ENCODE data around the gene OSBPL9.

The OSBPL9 gene

DNA sequence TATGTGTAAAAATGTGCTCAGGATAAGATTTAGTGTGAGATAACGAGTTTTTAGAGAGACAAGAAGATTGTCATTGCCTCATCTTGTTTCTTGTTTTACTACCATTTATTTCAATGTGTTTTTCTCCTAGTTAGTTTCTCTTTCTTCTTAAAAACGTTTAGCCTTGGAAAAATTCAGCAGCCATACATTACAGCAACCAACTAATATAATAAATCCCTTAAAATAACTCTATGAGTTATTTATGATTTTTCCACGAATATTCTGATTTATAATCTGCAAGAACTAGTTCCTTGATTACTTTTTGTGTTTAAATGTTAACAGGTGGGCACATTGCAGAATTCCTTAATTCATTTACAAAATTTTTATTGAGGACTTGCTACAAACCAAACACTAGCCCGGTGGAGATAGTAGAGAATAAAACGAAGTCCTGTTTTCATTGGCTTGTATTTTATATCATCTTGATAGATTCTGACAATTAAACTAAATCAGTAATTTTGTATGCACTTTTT lies 118.9 kb downstream of the OSBPL9 start:
- DNase-seq (ENCODE audit: low read depth in 2 of 2): no peak

DNA sequence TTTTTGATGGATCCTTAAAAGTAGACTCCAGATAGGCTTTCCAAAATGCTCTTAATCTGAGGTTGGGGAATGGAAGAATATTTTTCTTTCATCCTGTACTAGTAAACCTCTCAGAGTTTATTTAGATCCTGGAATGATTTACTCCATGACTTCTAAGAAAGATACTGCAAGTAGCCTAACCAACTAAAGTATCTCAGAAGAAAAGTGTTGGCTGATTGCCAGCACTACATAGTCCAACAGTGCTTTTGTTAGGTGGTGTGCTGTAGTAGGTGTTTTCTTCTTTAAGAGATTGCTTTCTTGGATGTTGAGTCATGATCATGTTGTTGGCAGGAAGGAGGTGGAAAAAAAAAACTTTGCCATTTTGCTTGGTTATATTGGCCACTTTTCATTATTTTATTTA lies 119.8 kb downstream of the OSBPL9 start:
- no peak for DNase-seq (ENCODE audit: low read depth in 2 of 2)

DNA sequence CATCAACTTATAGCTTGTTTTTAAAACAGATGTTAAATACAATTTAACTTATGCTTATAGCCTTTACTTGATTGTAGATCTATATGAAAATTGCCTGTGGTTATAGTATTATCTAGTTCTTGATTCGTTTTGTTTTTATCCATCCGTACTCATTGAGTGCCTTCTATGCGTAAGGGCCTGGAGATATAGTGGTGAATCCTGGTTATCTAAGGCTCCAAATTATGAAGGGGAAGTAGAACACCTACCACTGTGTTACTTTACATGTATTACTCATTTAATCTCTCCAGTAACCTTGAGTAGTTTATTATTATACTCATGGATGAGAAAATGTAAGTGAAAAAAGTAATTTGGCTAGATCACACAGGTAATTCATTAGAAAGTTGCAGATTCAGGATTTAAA lies 121.8 kb downstream of the OSBPL9 start:
- no peak for DNase-seq (ENCODE audit: low read depth in 2 of 2)

DNA sequence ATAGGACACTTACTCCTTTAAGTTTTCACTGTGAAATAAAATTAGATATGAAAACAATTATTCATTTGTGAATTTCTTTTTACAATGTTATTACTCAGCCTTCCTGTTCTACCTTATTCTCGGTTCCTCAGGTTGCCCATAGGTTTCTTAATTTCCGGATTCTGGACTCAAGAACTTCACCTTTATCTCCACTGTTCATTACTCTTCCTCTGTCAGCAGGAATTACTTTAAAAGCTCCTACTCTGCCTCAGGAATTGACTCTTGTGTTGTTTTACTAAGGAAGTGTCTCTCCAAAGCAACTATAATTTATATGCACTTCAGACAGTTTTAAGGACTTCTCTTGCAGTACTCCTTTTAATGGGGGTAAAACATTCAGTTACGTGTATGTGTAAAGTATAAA lies 123.8 kb downstream of the OSBPL9 start:
- DNase-seq (ENCODE audit: low read depth in 2 of 2): no peak

DNA sequence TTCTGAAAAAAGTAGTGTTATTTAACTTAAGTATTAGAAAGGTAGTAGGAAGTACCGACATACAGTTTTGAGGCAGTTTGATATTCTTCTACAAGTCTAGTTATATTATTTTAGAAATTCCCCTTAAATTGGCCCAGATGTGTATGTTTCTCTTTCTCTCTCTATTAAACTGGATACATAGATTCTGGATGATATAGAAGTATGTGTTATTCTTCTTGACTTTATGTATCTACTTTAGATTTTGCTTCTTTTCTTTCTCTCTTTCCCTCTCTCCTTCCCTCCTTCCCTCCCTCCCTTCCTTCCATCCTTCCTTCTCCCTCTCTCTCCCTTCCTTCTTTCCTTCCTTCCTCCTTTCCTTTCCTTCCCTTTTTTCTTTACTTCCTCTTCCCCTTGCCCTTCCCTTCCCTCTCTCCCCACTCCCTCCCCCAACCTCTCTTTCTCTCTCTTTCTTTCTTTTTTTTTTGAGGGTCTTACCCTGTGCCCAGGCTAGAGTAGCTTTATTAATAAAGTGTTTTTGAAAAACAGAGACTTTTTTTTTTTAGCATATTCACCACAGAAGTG lies 124.3 kb downstream of the OSBPL9 start:
- no peak for DNase-seq (ENCODE audit: low read depth in 2 of 2)

DNA sequence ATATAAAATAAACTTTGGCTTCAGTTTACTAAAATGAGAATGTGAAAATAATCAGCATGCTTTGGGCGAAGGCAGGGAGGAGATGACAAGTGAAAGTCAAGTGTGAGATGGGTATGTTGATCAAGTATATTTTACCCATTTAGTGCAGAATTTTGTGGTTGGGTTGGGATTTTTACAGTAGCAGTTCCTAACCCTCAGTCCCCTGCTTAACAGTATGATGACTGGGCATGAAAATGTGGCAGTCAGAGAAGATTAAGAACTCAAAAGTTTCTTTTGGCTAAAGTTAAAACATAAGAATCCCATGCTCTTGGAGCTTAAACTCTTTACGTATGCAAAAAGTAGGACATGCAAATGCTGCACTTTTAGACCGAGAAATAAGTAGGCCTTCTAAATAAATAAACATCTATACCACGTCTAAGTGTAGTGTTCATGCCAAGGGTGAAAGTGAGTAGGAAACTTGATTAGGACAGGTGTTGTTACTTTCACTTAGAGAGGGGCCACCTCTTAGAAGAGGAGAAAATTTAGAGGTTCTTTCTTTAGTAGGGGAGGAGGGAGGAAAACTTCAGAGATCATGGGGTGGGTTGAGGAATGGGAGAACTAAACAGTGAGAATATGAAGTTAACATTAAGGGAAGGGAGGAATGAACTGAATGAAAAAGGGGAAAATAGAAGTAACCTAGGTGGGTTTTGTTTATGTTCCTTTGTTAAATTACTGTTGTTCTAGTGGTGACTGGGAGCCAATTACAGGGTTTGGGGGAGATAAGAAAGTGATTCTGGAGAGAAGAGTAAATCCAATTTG lies 127.8 kb downstream of the OSBPL9 start:
- DNase-seq (ENCODE audit: low read depth in 2 of 2): no peak

DNA sequence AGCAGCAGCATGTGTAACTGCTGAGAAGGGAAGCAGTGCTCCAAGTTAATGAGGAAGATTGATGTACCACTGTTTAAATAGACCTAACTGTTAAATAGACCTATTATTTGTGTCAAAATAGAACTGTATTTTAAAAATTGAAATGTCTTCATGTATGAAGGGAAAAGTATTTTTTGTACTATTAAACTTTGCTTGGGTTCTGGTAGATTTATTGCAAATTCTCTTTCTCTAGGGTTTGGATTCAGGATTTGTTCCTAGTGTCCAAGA lies 128.3 kb downstream of the OSBPL9 start:
- DNase-seq (ENCODE audit: low read depth in 2 of 2): no peak

DNA sequence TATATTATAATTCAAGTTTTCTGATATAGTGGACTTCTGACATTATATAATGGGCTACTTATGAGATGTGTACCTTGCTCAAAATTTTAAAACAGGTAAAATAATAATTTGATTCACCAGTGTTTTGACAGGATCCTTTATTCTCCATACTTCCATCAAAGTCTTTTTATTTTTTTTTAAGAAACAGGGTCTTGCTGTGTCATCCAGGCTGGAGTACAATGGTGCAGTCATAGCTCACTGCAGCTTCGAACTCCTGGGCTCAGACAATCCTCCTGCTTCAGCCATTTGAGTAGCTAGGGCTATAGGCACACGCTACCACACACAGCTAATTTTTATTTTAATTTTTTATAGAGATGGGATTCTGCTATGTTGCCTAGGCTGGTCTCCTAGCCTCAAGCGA lies 132.3 kb downstream of the OSBPL9 start:
- DNase-seq (ENCODE audit: low read depth in 2 of 2): no peak

DNA sequence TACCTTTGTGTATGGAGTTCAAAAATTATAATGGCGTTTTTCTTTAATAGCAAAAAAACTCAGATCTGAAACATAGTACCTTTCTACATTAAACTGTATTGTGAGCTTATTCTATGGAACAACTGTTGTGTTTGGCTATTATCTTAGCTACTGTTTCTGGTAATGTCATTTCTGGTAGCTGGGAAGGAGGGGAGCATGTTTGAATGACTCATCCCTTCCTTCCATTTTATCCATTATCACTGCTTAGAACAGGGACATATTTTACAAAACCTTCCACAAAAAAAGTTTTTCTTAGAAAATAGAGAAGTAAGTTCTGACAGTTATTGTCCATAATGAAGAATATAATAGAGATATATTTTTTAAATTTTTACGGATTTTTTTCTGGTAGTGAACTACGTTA lies 133.3 kb downstream of the OSBPL9 start:
- DNase-seq (ENCODE audit: low read depth in 2 of 2): no peak

DNA sequence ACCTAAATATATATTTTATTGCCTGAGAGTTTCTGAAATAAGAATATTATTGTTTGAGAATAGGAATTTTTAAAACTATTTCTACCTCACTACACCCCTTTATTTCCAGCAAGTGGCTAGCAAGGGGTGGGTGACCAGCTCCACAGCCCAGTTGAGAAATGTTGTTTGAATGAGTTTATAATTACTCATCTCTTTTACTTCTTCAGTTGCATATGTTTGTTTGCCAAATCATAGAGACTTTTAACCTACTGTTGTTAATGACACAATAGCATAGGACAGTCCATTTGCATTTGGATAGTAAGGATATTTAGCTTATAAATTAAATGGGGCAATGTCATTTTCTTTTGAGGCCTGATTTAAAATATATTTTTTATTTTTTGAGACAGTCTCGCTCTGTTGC lies 133.8 kb downstream of the OSBPL9 start:
- no peak for DNase-seq (ENCODE audit: low read depth in 2 of 2)

DNA sequence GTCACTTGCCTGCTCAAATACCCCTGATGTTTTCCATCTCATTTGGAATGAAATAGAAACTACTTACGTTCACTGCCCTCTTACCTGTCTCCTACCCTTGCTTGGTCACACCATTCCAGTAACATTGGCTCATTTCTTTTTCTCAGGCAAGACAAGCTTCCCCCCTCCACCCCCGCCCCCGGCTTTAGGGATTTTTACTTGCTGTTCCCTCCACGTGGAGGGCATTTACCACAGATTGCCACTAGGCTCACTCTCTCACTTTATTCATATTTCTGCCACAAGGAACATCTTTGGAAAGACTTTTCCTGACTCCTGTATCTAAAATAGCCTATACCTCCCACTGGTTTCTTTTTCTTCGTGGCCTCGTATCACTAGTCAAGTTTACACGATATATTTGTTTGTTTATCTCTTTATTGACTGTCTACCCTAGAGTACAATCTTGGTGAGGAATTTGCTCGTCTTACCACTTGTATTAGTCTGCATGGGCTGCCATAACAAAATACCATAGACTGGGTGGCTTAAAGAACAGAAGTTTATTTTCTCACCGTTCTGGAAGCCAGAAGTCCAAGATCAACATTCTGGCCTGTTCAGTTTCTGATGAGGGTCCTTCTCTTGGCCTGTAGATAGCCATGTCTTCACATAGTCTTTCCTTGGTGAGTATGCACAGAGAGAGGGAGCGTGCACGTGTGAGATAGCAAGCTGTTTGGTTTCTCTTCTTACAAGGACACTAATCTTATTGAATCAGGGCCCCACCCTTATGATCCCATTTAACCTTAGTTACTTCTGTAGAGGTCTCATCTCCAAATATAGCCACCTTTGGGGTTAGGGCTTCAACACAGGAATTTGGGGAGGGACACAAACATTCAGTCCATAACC lies 135.4 kb downstream of the OSBPL9 start:
- DNase-seq (ENCODE audit: low read depth in 2 of 2): no peak

DNA sequence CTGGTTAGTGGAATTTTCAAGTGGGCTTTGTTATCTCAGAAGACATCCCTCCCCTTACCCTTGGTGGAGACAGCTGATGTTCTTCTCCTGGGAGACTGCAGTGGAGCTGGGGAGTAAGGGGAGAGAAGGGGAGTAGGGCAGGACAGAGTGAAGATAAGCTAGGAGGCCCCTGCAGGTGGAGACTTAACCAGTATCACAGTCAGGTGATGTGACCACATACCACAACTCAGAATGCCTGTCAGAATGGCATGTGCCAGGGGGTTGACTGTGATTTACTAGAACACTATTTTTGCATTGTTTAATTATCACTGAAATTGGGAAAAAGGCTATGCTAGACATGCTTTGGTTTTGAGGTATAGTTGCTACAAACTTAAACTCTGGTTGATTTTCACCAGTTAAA lies 137.1 kb downstream of the OSBPL9 start:
- no peak for DNase-seq (ENCODE audit: low read depth in 2 of 2)

DNA sequence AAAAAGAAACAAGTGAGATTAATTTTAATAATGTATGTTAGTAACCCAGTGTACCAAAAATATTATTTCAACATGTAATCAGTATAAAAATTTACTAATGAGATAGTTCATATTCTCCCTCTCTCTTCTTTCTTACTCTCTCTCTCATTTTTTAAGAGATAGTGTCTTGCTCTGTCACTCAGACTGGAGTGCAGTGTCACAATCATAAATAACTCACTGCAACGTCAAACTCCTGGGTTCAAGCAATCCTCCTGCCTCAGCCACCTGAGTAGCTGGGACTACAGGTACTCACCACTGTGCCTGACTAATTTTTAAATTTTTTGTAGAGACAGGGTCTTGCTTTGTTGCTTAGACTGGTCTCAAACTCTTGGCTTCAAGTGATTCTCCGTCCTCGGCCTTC lies 137.8 kb downstream of the OSBPL9 start:
- no peak for DNase-seq (ENCODE audit: low read depth in 2 of 2)

DNA sequence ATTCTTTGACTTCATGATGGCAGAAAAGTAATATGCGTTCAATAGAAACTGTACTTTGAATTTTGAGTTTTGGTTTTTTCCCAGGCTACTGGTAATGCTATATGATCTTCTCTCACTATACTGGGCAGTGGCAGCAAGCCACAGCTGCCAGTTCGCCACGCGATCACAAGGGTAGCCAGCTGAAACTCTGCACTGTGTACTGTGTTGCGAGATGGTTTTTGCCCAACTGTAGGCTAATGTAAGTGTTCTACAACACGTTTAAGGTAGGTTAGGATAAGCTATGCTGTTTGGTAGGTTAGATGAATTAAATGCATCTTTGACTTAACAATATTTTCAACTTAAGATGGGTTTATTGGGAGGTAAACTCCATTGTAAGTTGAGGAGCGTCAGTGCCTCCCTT lies 138.5 kb downstream of the OSBPL9 start:
- DNase-seq (ENCODE audit: low read depth in 2 of 2): no peak

DNA sequence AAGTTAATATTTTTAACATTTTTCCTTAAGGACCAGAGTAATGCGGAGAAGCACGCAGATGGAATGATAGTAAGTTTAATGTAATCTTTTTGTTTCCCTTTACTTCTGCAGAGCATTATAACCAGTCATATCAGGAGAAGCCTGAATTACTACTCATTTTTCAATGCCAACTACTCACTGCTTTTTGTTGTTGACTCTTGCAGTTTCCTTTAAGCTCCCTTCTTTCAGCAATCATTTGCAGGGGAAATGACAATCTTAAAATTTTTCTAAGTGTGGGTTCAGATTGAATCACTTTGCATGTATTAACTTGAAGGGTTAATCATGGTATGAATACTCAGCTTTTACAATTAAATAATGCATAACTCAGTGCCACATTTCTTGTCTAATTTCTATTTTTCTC lies 139.4 kb downstream of the OSBPL9 start:
- no peak for DNase-seq (ENCODE audit: low read depth in 2 of 2)

DNA sequence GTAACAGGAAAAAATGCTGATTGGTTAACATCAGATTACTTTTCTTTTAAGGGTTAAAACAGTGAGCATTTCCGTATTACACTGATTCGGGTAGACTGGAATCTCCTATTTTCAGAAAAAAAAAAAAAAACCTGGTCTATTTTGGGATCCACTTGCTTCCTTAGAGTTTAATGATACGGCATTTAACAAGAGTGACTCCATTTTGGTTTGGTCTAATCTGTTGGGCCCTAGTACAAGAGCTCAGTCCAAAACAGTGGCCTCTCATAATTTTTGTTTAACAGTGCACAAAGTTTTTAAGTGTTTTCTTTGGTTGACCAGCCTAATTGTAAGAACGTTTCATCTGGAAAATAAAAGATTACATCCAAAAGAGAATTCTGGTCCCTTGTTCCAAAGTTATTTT lies 141.4 kb downstream of the OSBPL9 start:
- no peak for DNase-seq (ENCODE audit: low read depth in 2 of 2)

DNA sequence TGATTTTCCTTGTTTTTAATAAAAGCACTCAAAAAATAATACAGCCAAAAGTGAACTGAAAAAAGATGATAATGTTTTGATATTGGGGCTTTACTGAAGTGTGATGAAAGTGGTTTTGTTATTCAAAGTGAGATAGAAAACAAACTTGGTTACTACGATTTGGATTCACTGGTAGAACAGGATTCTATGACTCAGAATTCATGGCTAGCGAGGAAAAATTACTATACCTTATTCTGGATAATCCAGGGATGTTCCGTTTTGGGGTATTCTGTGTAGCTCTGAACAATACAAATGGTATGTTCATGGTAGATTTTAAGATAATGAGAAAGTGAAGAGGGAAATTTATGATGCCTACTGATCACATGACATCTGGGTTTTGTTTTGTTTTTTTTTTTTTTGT lies 144.0 kb downstream of the OSBPL9 start:
- no peak for DNase-seq (ENCODE audit: low read depth in 2 of 2)

DNA sequence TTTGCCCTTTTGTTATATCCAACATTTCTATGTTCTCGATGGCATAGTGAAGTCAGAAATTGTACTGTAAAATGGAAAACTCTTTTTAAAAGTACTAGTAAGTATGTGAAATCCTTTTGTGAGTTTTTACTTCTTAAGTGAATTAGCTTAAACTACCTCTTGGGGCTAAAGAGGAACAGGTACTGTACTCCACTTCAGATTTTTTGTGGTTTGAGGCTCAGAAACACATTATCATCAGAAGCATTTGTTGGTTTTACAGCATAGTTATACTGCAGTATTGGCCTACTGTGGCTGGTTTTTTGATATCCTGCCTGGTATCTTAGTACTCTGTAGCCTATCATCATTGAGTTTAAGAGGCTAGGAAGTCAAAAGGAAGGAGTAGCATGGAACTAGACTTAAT lies 144.5 kb downstream of the OSBPL9 start:
- DNase-seq (ENCODE audit: low read depth in 2 of 2): no peak

DNA sequence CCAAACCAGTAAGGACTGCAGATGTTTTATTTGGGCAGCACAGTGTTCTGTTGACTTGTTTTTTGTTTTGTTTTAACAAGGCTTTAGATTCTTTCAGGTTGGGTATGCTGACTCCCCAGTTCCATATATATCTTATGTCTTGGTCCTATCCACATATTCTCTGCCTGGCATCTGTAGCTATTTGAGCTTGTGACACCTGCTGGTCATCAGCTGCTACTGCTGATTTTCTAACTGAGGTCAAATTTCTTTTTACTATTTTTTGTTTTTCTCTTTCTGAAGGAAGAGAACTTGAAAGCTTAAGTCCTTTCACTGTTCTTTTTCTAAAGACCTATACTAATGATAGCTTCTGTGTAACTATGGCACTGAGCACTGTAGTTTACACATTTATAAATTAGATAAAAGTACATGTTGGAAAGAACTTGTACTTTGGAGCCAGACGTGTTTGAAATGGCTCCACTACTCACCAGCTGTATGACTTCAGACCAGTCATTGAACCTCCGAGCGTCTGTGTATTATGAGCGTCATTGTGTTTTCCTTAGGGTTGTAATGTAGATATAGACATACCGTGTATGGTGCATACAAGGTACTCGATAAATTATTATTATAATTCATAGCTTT lies 152.2 kb downstream of the OSBPL9 start:
- DNase-seq (ENCODE audit: low read depth in 2 of 2): no peak

DNA sequence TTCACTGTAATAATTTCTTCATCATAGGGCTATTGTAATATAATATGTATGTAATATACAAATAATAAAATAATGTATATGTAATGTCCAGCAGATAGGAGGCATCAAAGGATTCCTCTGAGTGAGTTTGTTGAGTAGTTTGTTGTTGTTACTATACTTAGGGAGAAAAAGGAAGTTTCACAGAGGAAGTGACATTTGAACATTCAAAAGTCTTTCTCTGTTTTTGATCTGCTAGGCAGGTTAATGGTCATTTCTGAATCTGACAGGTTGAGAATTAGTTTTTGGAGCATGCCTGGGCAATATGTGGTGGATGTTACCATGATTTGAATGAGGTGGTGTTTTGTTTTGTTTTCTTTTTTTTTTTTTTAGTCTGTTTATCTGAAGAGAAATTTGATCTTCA lies 159.5 kb downstream of the OSBPL9 start:
- DNase-seq (ENCODE audit: low read depth in 2 of 2): no peak

DNA sequence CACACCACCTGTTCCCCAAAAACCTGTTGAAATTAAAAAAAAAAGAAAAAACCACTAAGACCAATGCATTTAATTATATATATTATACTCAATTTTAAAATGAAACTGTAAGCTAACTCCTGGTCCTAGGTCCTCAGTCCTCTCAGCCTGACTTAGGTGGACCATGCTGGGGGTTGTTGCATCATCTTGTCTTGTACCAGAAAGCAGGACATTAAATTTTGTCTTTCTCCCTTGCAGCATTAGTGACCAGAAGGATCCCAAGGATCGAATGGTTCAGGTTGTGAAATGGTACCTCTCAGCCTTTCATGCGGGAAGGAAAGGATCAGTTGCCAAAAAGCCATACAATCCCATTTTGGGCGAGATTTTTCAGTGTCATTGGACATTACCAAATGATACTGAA lies 164.0 kb downstream of the OSBPL9 start:
- no peak for DNase-seq (ENCODE audit: low read depth in 2 of 2)

DNA sequence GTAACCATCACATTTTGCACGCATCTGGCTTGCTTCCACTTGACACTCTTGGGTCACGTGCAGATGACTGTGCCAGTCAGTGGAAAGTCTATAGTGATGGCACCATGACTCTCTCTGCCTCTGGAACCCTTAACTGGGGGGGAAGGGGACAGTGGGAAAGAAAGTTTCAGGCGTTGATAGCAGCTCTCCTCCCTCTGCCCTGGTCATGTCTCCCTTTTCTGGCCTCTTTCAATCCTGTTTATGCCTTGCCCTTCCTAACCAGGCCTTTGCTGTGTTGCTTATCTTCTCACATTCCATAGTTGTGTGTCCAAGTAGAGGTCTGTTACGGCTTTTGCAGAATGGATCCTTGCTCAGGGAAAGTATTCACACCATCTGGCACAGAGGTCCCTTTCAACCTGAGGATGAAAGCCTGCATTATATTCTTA lies 168.1 kb downstream of the OSBPL9 start:
- DNase-seq (ENCODE audit: low read depth in 2 of 2): no peak

DNA sequence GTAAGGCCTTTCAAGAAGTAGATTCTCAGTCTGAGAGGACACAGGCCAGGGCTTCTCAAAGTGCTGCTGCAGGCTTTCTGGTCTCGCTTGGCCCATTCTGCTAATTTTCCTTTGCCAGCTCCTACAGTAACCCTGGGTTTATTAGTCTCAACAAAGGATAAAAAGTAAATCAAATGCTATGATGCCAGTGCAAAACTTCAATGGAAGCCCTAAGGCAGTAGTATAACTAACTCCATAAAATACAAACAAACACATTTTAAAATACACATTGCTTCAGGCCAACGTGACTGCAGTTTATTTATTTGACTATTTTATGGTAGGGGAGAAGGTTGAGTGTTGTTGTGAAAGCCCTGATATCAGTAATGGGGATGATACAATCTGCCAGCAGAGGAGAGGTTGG lies 172.0 kb downstream of the OSBPL9 start:
- DNase-seq (ENCODE audit: low read depth in 2 of 2): no peak
